ENCODE measurements around the gene CYTH1. TPM values are rescaled to one million over a fixed set of nuclear protein-coding genes. Genes with fewer than 3 reads are reported as not detected.

Gene CYTH1
- total RNA-seq, 2 experiments from 2014 or later: 521 to 525 TPM

- Histone ChIP-seq H3K27me3 (ENCODE audit: control insufficient read depth in 1 of 2, insufficient read depth in 2 of 2, low read length in 2 of 2) (no peaks in the 10 kb centered on the region), H3K4me1 (ENCODE audit: insufficient read depth, low read length) (no peaks in the 10 kb centered on the region), H3K36me3 (ENCODE audit: insufficient read depth, low read length) (peaks cover 100% of the 10 kb centered on the region), H3K4me3 (ENCODE audit: low read length) (no peak overlapping the region), H3K9me3 (ENCODE audit: control insufficient read depth in 1 of 2, insufficient read depth in 1 of 2, low read length in 2 of 2) (no peaks in the 10 kb centered on the region), H3K27ac (ENCODE audit: low read depth in 1 of 2, low read length in 2 of 2) (no peak overlapping the region)
- CTCF ChIA-PET: interaction anchor here (0.8 to 1.0 kb wide), 2 partner anchors 12 to 145 kb away, joined by 4 to 6 read pairs; no protein-coding TSS in a partner anchor
- Mint-ChIP-seq H3K27ac (peak overlapping the region; percentile 69), H3K9me3 (no peaks in the 10 kb centered on the region), H3K27me3 (no peaks in the 10 kb centered on the region), H3K4me3 (peak overlapping the region; percentile 65), H3K36me3 (ENCODE audit: low read depth) (peaks cover 98% of the 10 kb centered on the region), H3K4me1 (ENCODE audit: low read depth) (peaks cover 26% of the 10 kb centered on the region)
- TF ChIP-seq CTCF (IDR thresholded peaks at IDR 0.05): no peak
- peak; percentile 30 for ATAC-seq (ENCODE audit: poor library complexity)
- no peak for DNase-seq
- intact Hi-C loops (cut with DNase I, micrococcal nuclease): no loop called here
- POLR2A ChIA-PET: interaction anchor here (0.6 to 1.5 kb wide), 2 partner anchors 11 to 163 kb away, joined by 3 to 6 read pairs; no protein-coding TSS in a partner anchor
Measured at GRCh38 chr17:78697554-78698343, 84.3 kb downstream of the CYTH1 start.

- ATAC-seq (ENCODE audit: poor library complexity): no peak
- H3K27ac Mint-ChIP-seq: peak overlapping the region; percentile 69
- CTCF ChIA-PET: interaction anchor here (0.8 to 2.8 kb wide), 3 partner anchors 12 to 146 kb away, joined by 4 to 6 read pairs (median 6); no protein-coding TSS in a partner anchor
- no peak for TF ChIP-seq CTCF (IDR thresholded peaks at IDR 0.05)
- peaks cover 98% of the 10 kb centered on the region for H3K36me3 Mint-ChIP-seq (ENCODE audit: low read depth)
- H3K4me1 ChIP-seq (ENCODE audit: insufficient read depth, low read length): no peaks in the 10 kb centered on the region
- H3K4me1 Mint-ChIP-seq (ENCODE audit: low read depth): peaks cover 26% of the 10 kb centered on the region
- H3K27me3 ChIP-seq (ENCODE audit: control insufficient read depth in 1 of 2, insufficient read depth in 2 of 2, low read length in 2 of 2): no peaks in the 10 kb centered on the region
- no peak for DNase-seq
- H3K4me3 Mint-ChIP-seq: no peak overlapping the region
- intact Hi-C loops (cut with DNase I, micrococcal nuclease): no loop called here
- H3K27me3 Mint-ChIP-seq: no peaks in the 10 kb centered on the region
- H3K9me3 Mint-ChIP-seq: no peaks in the 10 kb centered on the region
- H3K27ac ChIP-seq (ENCODE audit: low read depth in 1 of 2, low read length in 2 of 2): no peak overlapping the region
- peaks cover 100% of the 10 kb centered on the region for H3K36me3 ChIP-seq (ENCODE audit: insufficient read depth, low read length)
- H3K9me3 ChIP-seq (ENCODE audit: control insufficient read depth in 1 of 2, insufficient read depth in 1 of 2, low read length in 2 of 2): no peaks in the 10 kb centered on the region
- no peak overlapping the region for H3K4me3 ChIP-seq (ENCODE audit: low read length)
- POLR2A ChIA-PET: interaction anchor here (0.6 to 1.5 kb wide), 2 partner anchors 12 to 162 kb away, joined by 3 to 6 read pairs; no protein-coding TSS in a partner anchor
Measured at GRCh38 chr17:78697122-78697521, 85.0 kb downstream of the CYTH1 start.

- no peaks in the 10 kb centered on the region for H3K27me3 ChIP-seq (ENCODE audit: control insufficient read depth in 1 of 2, insufficient read depth in 2 of 2, low read length in 2 of 2)
- no peak for TF ChIP-seq CTCF (IDR thresholded peaks at IDR 0.05)
- intact Hi-C loops (cut with DNase I, micrococcal nuclease): no loop called here
- Mint-ChIP-seq H3K36me3 (ENCODE audit: low read depth) (peaks cover 98% of the 10 kb centered on the region), H3K9me3 (no peaks in the 10 kb centered on the region), H3K27me3 (no peaks in the 10 kb centered on the region), H3K4me1 (ENCODE audit: low read depth) (peaks cover 26% of the 10 kb centered on the region), H3K27ac (peak overlapping the region; percentile 56), H3K4me3 (no peak overlapping the region)
- no peaks in the 10 kb centered on the region for H3K9me3 ChIP-seq (ENCODE audit: control insufficient read depth in 1 of 2, insufficient read depth in 1 of 2, low read length in 2 of 2)
- no peak overlapping the region for H3K4me3 ChIP-seq (ENCODE audit: low read length)
- no peaks in the 10 kb centered on the region for H3K4me1 ChIP-seq (ENCODE audit: insufficient read depth, low read length)
- H3K36me3 ChIP-seq (ENCODE audit: insufficient read depth, low read length): peaks cover 100% of the 10 kb centered on the region
- no peak overlapping the region for H3K27ac ChIP-seq (ENCODE audit: low read depth in 1 of 2, low read length in 2 of 2)
- DNase-seq (no peak), ATAC-seq (ENCODE audit: poor library complexity) (no peak)
- CTCF ChIA-PET: interaction anchor here (2.8 kb wide), 1 partner anchor 13 kb away, joined by 6 read pairs; no protein-coding TSS in a partner anchor
- POLR2A ChIA-PET: interaction anchor here (1.5 kb wide), 1 partner anchor 12 kb away, joined by 6 read pairs; no protein-coding TSS in a partner anchor
Measured at GRCh38 chr17:78696016-78696982, 85.8 kb downstream of the CYTH1 start.

Data from CD4-positive, alpha-beta T cell (primary cell).